ENCODE measurements around the gene MUC2. TPM values are rescaled to one million over a fixed set of nuclear protein-coding genes. Genes with fewer than 3 reads are reported as not detected.

MUC2 gene
- total and polyA plus RNA-seq, 7 experiments from 2014 or later, result not detected

GRCh38 chr11:1085440-1086170 is 10.9 kb downstream of the MUC2 start:
- CTCF ChIA-PET, result interaction anchor here (0.6 kb wide), 1 partner anchor 512 kb away, joined by 4 read pairs; no protein-coding TSS in a partner anchor
- Mint-ChIP-seq H3K9me3 (no peaks in the 10 kb centered on the region), H3K4me3 (no peak overlapping the region), H3K4me1 (no peaks in the 10 kb centered on the region), H3K36me3 (no peaks in the 10 kb centered on the region), H3K27me3 (no peaks in the 10 kb centered on the region), H3K27ac (no peak overlapping the region)
- H3K9me3 ChIP-seq (ENCODE audit: control insufficient read depth in 2 of 3, low read length in 3 of 3), result no peaks in the 10 kb centered on the region
- POLR2A ChIA-PET, result no interaction called here
- ATAC-seq (no peak), DNase-seq (peak in 1 of 9 donors; percentile 9)
- no peaks in the 10 kb centered on the region for H3K27me3 ChIP-seq (ENCODE audit: control insufficient read depth in 2 of 2, insufficient read depth in 2 of 2, low read length in 2 of 2)
- H3K4me3 ChIP-seq (ENCODE audit: low read length), result no peak overlapping the region
- intact Hi-C loops (cut with micrococcal nuclease), result no loop called here
- H3K4me1 ChIP-seq (ENCODE audit: control insufficient read depth in 2 of 2, insufficient read depth in 2 of 2, low read length in 2 of 2), result no peaks in the 10 kb centered on the region
- no peaks in the 10 kb centered on the region for H3K36me3 ChIP-seq (ENCODE audit: control insufficient read depth in 2 of 3, insufficient read depth in 3 of 3, low read length in 3 of 3)
- no peak overlapping the region for H3K27ac ChIP-seq (ENCODE audit: low read depth, low read length)

- Histone ChIP-seq H3K4me3 (ENCODE audit: low read length) (no peak overlapping the region), H3K27me3 (ENCODE audit: control insufficient read depth in 2 of 2, insufficient read depth in 2 of 2, low read length in 2 of 2) (no peaks in the 10 kb centered on the region), H3K27ac (ENCODE audit: low read depth, low read length) (no peak overlapping the region), H3K4me1 (ENCODE audit: control insufficient read depth in 2 of 2, insufficient read depth in 2 of 2, low read length in 2 of 2) (no peaks in the 10 kb centered on the region), H3K36me3 (ENCODE audit: control insufficient read depth in 2 of 3, insufficient read depth in 3 of 3, low read length in 3 of 3) (no peaks in the 10 kb centered on the region), H3K9me3 (ENCODE audit: control insufficient read depth in 2 of 3, low read length in 3 of 3) (no peaks in the 10 kb centered on the region)
- H3K4me1 Mint-ChIP-seq, result no peaks in the 10 kb centered on the region
- H3K27me3 Mint-ChIP-seq, result no peaks in the 10 kb centered on the region
- H3K27ac Mint-ChIP-seq, result peak overlapping the region in 1 of 9 donors; percentile 14
- ChIA-PET CTCF (no interaction called here), POLR2A (no interaction called here)
- intact Hi-C loops (cut with micrococcal nuclease), result no loop called here
- no peaks in the 10 kb centered on the region for H3K36me3 Mint-ChIP-seq
- H3K9me3 Mint-ChIP-seq, result peaks cover 0 to 7% (median 0%) of the 10 kb centered on the region in 11 donors
- H3K4me3 Mint-ChIP-seq, result no peak overlapping the region
- ATAC-seq (no peak), DNase-seq (peak in 1 of 9 donors; percentile 4)
These were observed 11.8 kb downstream of the MUC2 start for GRCh38 chr11:1086171-1087102.

- no peaks in the 10 kb centered on the region for H3K27me3 ChIP-seq (ENCODE audit: control insufficient read depth in 2 of 2, insufficient read depth in 2 of 2, low read length in 2 of 2)
- peaks cover 0 to 12% (median 0%) of the 10 kb centered on the region in 11 donors for H3K9me3 Mint-ChIP-seq
- H3K4me1 Mint-ChIP-seq, result no peaks in the 10 kb centered on the region
- CTCF ChIA-PET, result no interaction called here
- no peaks in the 10 kb centered on the region for H3K36me3 ChIP-seq (ENCODE audit: control insufficient read depth in 2 of 3, insufficient read depth in 3 of 3, low read length in 3 of 3)
- DNase-seq, result peak in 1 of 9 donors; percentile 3
- H3K4me3 Mint-ChIP-seq, result no peak overlapping the region
- no peak overlapping the region for H3K27ac ChIP-seq (ENCODE audit: low read depth, low read length)
- no peak overlapping the region for H3K4me3 ChIP-seq (ENCODE audit: low read length)
- intact Hi-C loops (cut with micrococcal nuclease), result no loop called here
- H3K36me3 Mint-ChIP-seq, result no peaks in the 10 kb centered on the region
- H3K27me3 Mint-ChIP-seq, result no peaks in the 10 kb centered on the region
- H3K4me1 ChIP-seq (ENCODE audit: control insufficient read depth in 2 of 2, insufficient read depth in 2 of 2, low read length in 2 of 2), result no peaks in the 10 kb centered on the region
- ATAC-seq, result no peak
- POLR2A ChIA-PET, result no interaction called here
- H3K27ac Mint-ChIP-seq, result no peak overlapping the region
- no peaks in the 10 kb centered on the region for H3K9me3 ChIP-seq (ENCODE audit: control insufficient read depth in 2 of 3, low read length in 3 of 3)
These were observed 12.7 kb downstream of the MUC2 start for GRCh38 chr11:1087279-1087960.

GRCh38 chr11:1087961-1088926 is 13.6 kb downstream of the MUC2 start:
- DNase-seq (peak in 1 of 9 donors; percentile 3), ATAC-seq (no peak)
- no peak overlapping the region for H3K4me3 Mint-ChIP-seq
- Histone ChIP-seq H3K36me3 (ENCODE audit: control insufficient read depth in 2 of 3, insufficient read depth in 3 of 3, low read length in 3 of 3) (no peaks in the 10 kb centered on the region), H3K27me3 (ENCODE audit: control insufficient read depth in 2 of 2, insufficient read depth in 2 of 2, low read length in 2 of 2) (no peaks in the 10 kb centered on the region), H3K27ac (ENCODE audit: low read depth, low read length) (no peak overlapping the region), H3K9me3 (ENCODE audit: control insufficient read depth in 2 of 3, low read length in 3 of 3) (no peaks in the 10 kb centered on the region), H3K4me1 (ENCODE audit: control insufficient read depth in 2 of 2, insufficient read depth in 2 of 2, low read length in 2 of 2) (no peaks in the 10 kb centered on the region), H3K4me3 (ENCODE audit: low read length) (no peak overlapping the region)
- no peaks in the 10 kb centered on the region for H3K4me1 Mint-ChIP-seq
- ChIA-PET CTCF (no interaction called here), POLR2A (no interaction called here)
- intact Hi-C loops (cut with micrococcal nuclease), result no loop called here
- no peaks in the 10 kb centered on the region for H3K36me3 Mint-ChIP-seq
- H3K9me3 Mint-ChIP-seq, result peaks cover 0 to 12% (median 0%) of the 10 kb centered on the region in 11 donors
- H3K27me3 Mint-ChIP-seq, result no peaks in the 10 kb centered on the region
- H3K27ac Mint-ChIP-seq, result no peak overlapping the region

GRCh38 chr11:1088927-1089737 is 14.5 kb downstream of the MUC2 start:
- intact Hi-C loops (cut with micrococcal nuclease), result no loop called here
- Mint-ChIP-seq H3K9me3 (peaks cover 0 to 12% (median 0%) of the 10 kb centered on the region in 11 donors), H3K36me3 (no peaks in the 10 kb centered on the region), H3K27me3 (no peaks in the 10 kb centered on the region), H3K27ac (no peak overlapping the region), H3K4me1 (no peaks in the 10 kb centered on the region), H3K4me3 (no peak overlapping the region)
- Histone ChIP-seq H3K27ac (ENCODE audit: low read depth, low read length) (no peak overlapping the region), H3K27me3 (ENCODE audit: control insufficient read depth in 2 of 2, insufficient read depth in 2 of 2, low read length in 2 of 2) (no peaks in the 10 kb centered on the region), H3K9me3 (ENCODE audit: control insufficient read depth in 2 of 3, low read length in 3 of 3) (no peaks in the 10 kb centered on the region), H3K4me1 (ENCODE audit: control insufficient read depth in 2 of 2, insufficient read depth in 2 of 2, low read length in 2 of 2) (no peaks in the 10 kb centered on the region), H3K36me3 (ENCODE audit: control insufficient read depth in 2 of 3, insufficient read depth in 3 of 3, low read length in 3 of 3) (no peaks in the 10 kb centered on the region), H3K4me3 (ENCODE audit: low read length) (no peak overlapping the region)
- CTCF ChIA-PET, result no interaction called here
- peak in 1 of 9 donors; percentile 5 for DNase-seq
- POLR2A ChIA-PET, result no interaction called here
- no peak for ATAC-seq
